WTC11 (cell line): ENCODE measurements around the gene FITM1. TPM values are rescaled to one million over a fixed set of nuclear protein-coding genes. Genes with fewer than 3 reads are reported as not detected.
A peak's percentile ranks its signal among the peaks of the same experiment; 100 is the strongest.

Experiments used
- ATAC-seq: fragments of 200-7000 bp; cut with Tn5 transposase; 2 replicates; pipeline ENCODE4 v1.10.0; 2021; ENCODE audit warnings: mild to moderate bottlenecking, moderate library complexity
- CTCF ChIA-PET: fragments of 300-600 bp; sonication (Branson Sonifier 250); formaldehyde crosslinking; loops from one replicate; lab custom pipeline; 2021; ENCODE audit warnings: antibody characterized with exemption; lab: Charles Lee
- POLR2A ChIA-PET: fragments of 350-600 bp; sonication (Branson Sonifier 250); formaldehyde crosslinking; loops from one replicate; lab custom pipeline; 2021; ENCODE audit warnings: antibody characterized with exemption; lab: Charles Lee
- DNase-seq: peaks from one replicate; pipeline ENCODE4 v3.0.0; 2021; ENCODE audit warnings: low spot score
- H3K27ac Mint-ChIP-seq: 2 replicates; pipeline ENCODE4 v1.8.0; 2021; ENCODE audit warnings: mixed read lengths
- H3K27me3 Mint-ChIP-seq: 2 replicates; pipeline ENCODE4 v1.8.0; 2021; ENCODE audit warnings: low read depth, mild to moderate bottlenecking, moderate library complexity, mixed read lengths
- H3K36me3 Mint-ChIP-seq: 2 replicates; pipeline ENCODE4 v1.8.0; 2021; ENCODE audit warnings: mixed read lengths
- H3K4me1 Mint-ChIP-seq: 2 replicates; pipeline ENCODE4 v1.8.0; 2022; ENCODE audit warnings: mixed read lengths
- H3K4me3 Mint-ChIP-seq: 2 replicates; pipeline ENCODE4 v1.8.0; 2021; ENCODE audit warnings: mild to moderate bottlenecking, moderate library complexity, mixed read lengths
- H3K9me3 Mint-ChIP-seq: 2 replicates; pipeline ENCODE4 v1.8.0; 2021; ENCODE audit warnings: mixed read lengths
- CBFB ChIP-seq: sonication (generic); formaldehyde crosslinking; IDR thresholded peaks from 2 replicates; pipeline ENCODE4 v1.8.1; 2022; ENCODE audit warnings: mild to moderate bottlenecking, low read depth, missing genetic modification reagents
- CREB1 ChIP-seq: sonication (generic); formaldehyde crosslinking; IDR thresholded peaks from 2 replicates; pipeline ENCODE4 v1.8.0; 2023; ENCODE audit warnings: mild to moderate bottlenecking, missing genetic modification reagents
- E2F5 ChIP-seq: sonication (generic); formaldehyde crosslinking; IDR thresholded peaks from 2 replicates; pipeline ENCODE4 v1.8.1; 2022; ENCODE audit warnings: mild to moderate bottlenecking, moderate library complexity, missing genetic modification reagents
- ETV6 ChIP-seq: sonication (generic); formaldehyde crosslinking; IDR thresholded peaks from 2 replicates; pipeline ENCODE4 v1.8.1; 2022; ENCODE audit warnings: mild to moderate bottlenecking, missing genetic modification reagents
- GABPB1 ChIP-seq: sonication (generic); formaldehyde crosslinking; IDR thresholded peaks from 2 replicates; pipeline ENCODE4 v1.8.1; 2023; ENCODE audit warnings: mild to moderate bottlenecking, missing genetic modification reagents
- HMGXB4 ChIP-seq: sonication (generic); formaldehyde crosslinking; IDR thresholded peaks from 2 replicates; pipeline ENCODE4 v1.8.1; 2023; ENCODE audit warnings: mild to moderate bottlenecking, moderate library complexity, missing genetic modification reagents
- MAX ChIP-seq: sonication (generic); formaldehyde crosslinking; IDR thresholded peaks from 2 replicates; pipeline ENCODE4 v1.8.0; 2022; ENCODE audit warnings: mild to moderate bottlenecking, missing genetic modification reagents
- NR1H2 ChIP-seq: sonication (generic); formaldehyde crosslinking; IDR thresholded peaks from 2 replicates; pipeline ENCODE4 v1.9.0; 2021; ENCODE audit warnings: mild to moderate bottlenecking, moderate library complexity, missing genetic modification reagents
- PRDM15 ChIP-seq: sonication (generic); formaldehyde crosslinking; IDR thresholded peaks from 2 replicates; pipeline ENCODE4 v1.8.0; 2022; ENCODE audit warnings: missing genetic modification reagents
- SP1 ChIP-seq: sonication (generic); formaldehyde crosslinking; conservative IDR thresholded peaks from 2 replicates; pipeline ENCODE4 v1.8.1; 2022; ENCODE audit warnings: missing genetic modification reagents
- TCF7 ChIP-seq: sonication (generic); formaldehyde crosslinking; IDR thresholded peaks from 2 replicates; pipeline ENCODE4 v1.8.0; 2022; ENCODE audit warnings: mild to moderate bottlenecking, low read depth, missing genetic modification reagents, moderate library complexity
- ZNF281 ChIP-seq: sonication (generic); formaldehyde crosslinking; IDR thresholded peaks from 2 replicates; pipeline ENCODE4 v1.8.0; 2023; ENCODE audit warnings: mild to moderate bottlenecking, missing genetic modification reagents
- total RNA-seq: library from RNA; stranded (reverse); gene quantifications from 3 replicates; pipeline ENCODE4 v1.2.3, GENCODE V29; 2021
- TF ChIP-seq, protein P1 (sequence below): sonication (generic); formaldehyde crosslinking; IDR thresholded peaks from 2 replicates; pipeline ENCODE4 v1.8.1; 2022; ENCODE audit warnings: missing genetic modification reagents, borderline replicate concordance

The FITM1 gene
- total RNA-seq, 1 experiment from 2014 or later: not detected

GRCh38 chr14:24146453-24146977 is 16.1 kb downstream of the FITM1 start, which contains the start of gene PSME2:
Gene PSME2, minus strand, starts transcription at chr14:24146610. Its CDS starts 29 bp downstream, at chr14:24146581.
- ATAC-seq: peak; percentile 87
- H3K4me1 Mint-ChIP-seq: peaks cover 24% of the 10 kb centered on the region

More at GRCh38 chr14:24146453-24146977, 16.1 kb downstream of the FITM1 start, which contains the start of gene PSME2:
- POLR2A ChIA-PET: interaction anchor here (0.6 to 3.3 kb wide), 13 partner anchors 10 to 96 kb away, joined by 3 to 24 read pairs (median 6); partner anchors contain the start of genes CHMP4A, DCAF11, IRF9 and MDP1
- peak; percentile 99 for DNase-seq
- no peaks in the 10 kb centered on the region for H3K27me3 Mint-ChIP-seq
- CTCF ChIA-PET: interaction anchor here (0.5 to 4.1 kb wide), 20 partner anchors 10 to 285 kb away, joined by 3 to 55 read pairs (median 4); partner anchors contain the start of genes DCAF11, DHRS1, IPO4 and IRF9
- H3K36me3 Mint-ChIP-seq: peaks cover 39% of the 10 kb centered on the region
- peak; percentile 94 for TF ChIP-seq PRDM15 (CRISPR knock-in tag)
- TF ChIP-seq NR1H2 (CRISPR knock-in tag): no peak
- TF ChIP-seq TCF7 (CRISPR knock-in tag): no peak
- TF ChIP-seq GABPB1: peak; percentile 69
- TF ChIP-seq ZNF281 (CRISPR knock-in tag): no peak
- no peak for TF ChIP-seq E2F5
- 0 out of 2 replicates have a peak, but pooled peaks have one; percentile 9 for TF ChIP-seq MAX (CRISPR knock-in tag)
- 0 out of 2 replicates have a peak, but pooled peaks have one; percentile 44 for TF ChIP-seq ETV6 (CRISPR knock-in tag)
- TF ChIP-seq, protein P1, sequence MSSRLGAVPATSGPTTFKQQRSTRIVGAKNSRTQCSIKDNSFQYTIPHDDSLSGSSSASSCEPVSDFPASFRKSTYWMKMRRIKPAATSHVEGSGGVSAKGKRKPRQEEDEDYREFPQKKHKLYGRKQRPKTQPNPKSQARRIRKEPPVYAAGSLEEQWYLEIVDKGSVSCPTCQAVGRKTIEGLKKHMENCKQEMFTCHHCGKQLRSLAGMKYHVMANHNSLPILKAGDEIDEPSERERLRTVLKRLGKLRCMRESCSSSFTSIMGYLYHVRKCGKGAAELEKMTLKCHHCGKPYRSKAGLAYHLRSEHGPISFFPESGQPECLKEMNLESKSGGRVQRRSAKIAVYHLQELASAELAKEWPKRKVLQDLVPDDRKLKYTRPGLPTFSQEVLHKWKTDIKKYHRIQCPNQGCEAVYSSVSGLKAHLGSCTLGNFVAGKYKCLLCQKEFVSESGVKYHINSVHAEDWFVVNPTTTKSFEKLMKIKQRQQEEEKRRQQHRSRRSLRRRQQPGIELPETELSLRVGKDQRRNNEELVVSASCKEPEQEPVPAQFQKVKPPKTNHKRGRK (CRISPR knock-in tag): no peak
- 0 out of 2 replicates have a peak, but pooled peaks have one; percentile 51 for TF ChIP-seq CBFB
- 0 out of 2 replicates have a peak, but pooled peaks have one; percentile 15 for TF ChIP-seq HMGXB4 (CRISPR knock-in tag)
- peak; percentile 56 for TF ChIP-seq SP1 (CRISPR knock-in tag)
- 0 out of 2 replicates have a peak, but pooled peaks have one; percentile 20 for TF ChIP-seq CREB1 (CRISPR knock-in tag)
- TF ChIP-seq, all 79 proteins: peak for 8
- peak within 1 kb of the TSS; percentile 98 for H3K27ac Mint-ChIP-seq
- no peaks in the 10 kb centered on the region for H3K9me3 Mint-ChIP-seq
- H3K4me3 Mint-ChIP-seq: peak within 1 kb of the TSS; percentile 99
